ENCODE data around the gene ONECUT3.

Gene ONECUT3

GRCh38 chr19:1829958-1830357, 76.7 kb downstream of the ONECUT3 start:
- Histone ChIP-seq H3K4me2 (ENCODE audit: low read depth, low read length, poor library complexity, severe bottlenecking) (no peak overlapping the region), H3K9me2 (replicated peaks; ENCODE audit: low read depth, low read length) (no peaks in the 10 kb centered on the region), H3K27me3 (ENCODE audit: insufficient read depth, low read length, poor library complexity, severe bottlenecking) (no peaks in the 10 kb centered on the region), H3F3A (ENCODE audit: low read depth) (no peaks in the 10 kb centered on the region), H3K9ac (ENCODE audit: low read depth, low read length, poor library complexity, severe bottlenecking) (no peak overlapping the region), H2AFZ (ENCODE audit: low read length) (no peak overlapping the region), H3K4me3 (ENCODE audit: low read length, poor library complexity, severe bottlenecking) (no peak overlapping the region), H3K79me2 (ENCODE audit: insufficient read depth, low read length) (peaks cover 19% of the 10 kb centered on the region; the same call in 1 of the 2 replicates), H3K9me3 (ENCODE audit: insufficient read depth, low read depth, low read length) (no peaks in the 10 kb centered on the region), H3K4me1 (ENCODE audit: insufficient read depth, low read length, poor library complexity, severe bottlenecking) (no peaks in the 10 kb centered on the region), H3K36me3 (ENCODE audit: insufficient read depth, low read length) (peaks cover 16% of the 10 kb centered on the region; the same call in 1 of the 2 replicates), H4K20me1 (ENCODE audit: insufficient read depth, low read length, poor library complexity, severe bottlenecking) (peaks cover 15% of the 10 kb centered on the region)
- no peak for TF ChIP-seq EZH2phosphoT487 (IDR thresholded peaks at IDR 0.05; ENCODE audit: borderline replicate concordance)
- TF ChIP-seq CTCF (conservative IDR thresholded peaks at IDR 0.05; ENCODE audit: low read length): no peak

- Histone ChIP-seq H4K20me1 (ENCODE audit: insufficient read depth, low read length, poor library complexity, severe bottlenecking) (peaks cover 15% of the 10 kb centered on the region), H3K4me1 (ENCODE audit: insufficient read depth, low read length, poor library complexity, severe bottlenecking) (no peaks in the 10 kb centered on the region), H3K4me2 (ENCODE audit: low read depth, low read length, poor library complexity, severe bottlenecking) (no peak overlapping the region), H3K9me2 (replicated peaks; ENCODE audit: low read depth, low read length) (no peaks in the 10 kb centered on the region), H3K9ac (ENCODE audit: low read depth, low read length, poor library complexity, severe bottlenecking) (no peak overlapping the region), H3K79me2 (ENCODE audit: insufficient read depth, low read length) (peaks cover 22% of the 10 kb centered on the region; the same call in 1 of the 2 replicates), H3K36me3 (ENCODE audit: insufficient read depth, low read length) (peaks cover 16% of the 10 kb centered on the region; the same call in 1 of the 2 replicates), H3K9me3 (ENCODE audit: insufficient read depth, low read depth, low read length) (no peaks in the 10 kb centered on the region), H2AFZ (ENCODE audit: low read length) (no peak overlapping the region), H3K27me3 (ENCODE audit: insufficient read depth, low read length, poor library complexity, severe bottlenecking) (no peaks in the 10 kb centered on the region), H3F3A (ENCODE audit: low read depth) (no peaks in the 10 kb centered on the region), H3K4me3 (ENCODE audit: low read length, poor library complexity, severe bottlenecking) (no peak overlapping the region)
- TF ChIP-seq CTCF (conservative IDR thresholded peaks at IDR 0.05; ENCODE audit: low read length) (no peak), EZH2phosphoT487 (IDR thresholded peaks at IDR 0.05; ENCODE audit: borderline replicate concordance) (no peak)
Observed at GRCh38 chr19:1830568-1830967, 77.3 kb downstream of the ONECUT3 start.

All from Loucy (cell line).